ENCODE measurements around the gene MYO1A. TPM values are rescaled to one million over a fixed set of nuclear protein-coding genes. Genes with fewer than 3 reads are reported as not detected.
A peak's percentile ranks its signal among the peaks of the same experiment; 100 is the strongest.

Gene MYO1A
- total and polyA plus RNA-seq, 10 of the 15 experiments (the other 5 are each of a cell fraction or from before 2014, with no cell fraction given), result 0.01 to 0.34 (median 0.15) TPM; not detected in 2

GRCh38 chr12:57001448-57001906 is 48.5 kb downstream of the MYO1A start (continued):
- peak; percentile 72 for TF ChIP-seq SMC3 (IDR thresholded peaks at IDR 0.05; ENCODE audit: borderline replicate concordance, low read length)
- TF ChIP-seq SKIL (IDR thresholded peaks at IDR 0.05; ENCODE audit: low read depth, poor library complexity, severe bottlenecking), result no peak
- TF ChIP-seq RELA (IDR thresholded peaks at IDR 0.05; ENCODE audit: borderline replicate concordance, partially characterized antibody), result no peak
- TF ChIP-seq STAT3 (IDR thresholded peaks at IDR 0.05; ENCODE audit: low read depth, low read length), result no peak
- peak; percentile 80 for TF ChIP-seq RAD21 (IDR thresholded peaks at IDR 0.05; ENCODE audit: insufficient read depth, low read depth, low read length)
- TF ChIP-seq EP300 (IDR thresholded peaks at IDR 0.05; ENCODE audit: borderline replicate concordance in 1 of 2, control insufficient read depth in 1 of 2, low read depth in 2 of 2, low read length in 2 of 2), result no peak
- no peak for TF ChIP-seq PAX5 (IDR thresholded peaks at IDR 0.05; ENCODE audit: borderline replicate concordance, low read depth, low read length)
- no peak for TF ChIP-seq CREM (IDR thresholded peaks at IDR 0.05; ENCODE audit: low read depth)
- TF ChIP-seq RAD51 (IDR thresholded peaks at IDR 0.05), result no peak
- no peak for TF ChIP-seq EED (IDR thresholded peaks at IDR 0.05; ENCODE audit: low read depth)
- no peak for TF ChIP-seq IRF5 (IDR thresholded peaks at IDR 0.05; ENCODE audit: borderline replicate concordance)
- no peak for TF ChIP-seq HSF1 (IDR thresholded peaks at IDR 0.05; ENCODE audit: low read depth, low read length)
- TF ChIP-seq NRF1 (conservative IDR thresholded peaks at IDR 0.05; ENCODE audit: low read depth, low read length), result no peak
- TF ChIP-seq PML (IDR thresholded peaks at IDR 0.05; ENCODE audit: low read length), result no peak
- TF ChIP-seq GATAD2B (conservative IDR thresholded peaks at IDR 0.05; ENCODE audit: low read depth), result no peak
- no peak for TF ChIP-seq RBBP5 (conservative IDR thresholded peaks at IDR 0.05)
- no peak for TF ChIP-seq SIX5 (IDR thresholded peaks at IDR 0.05; ENCODE audit: low read depth, low read length, severe bottlenecking)
- TF ChIP-seq CTCF (IDR thresholded peaks at IDR 0.05 in 2 of 3, conservative IDR thresholded peaks at IDR 0.05 in 1 of 3; ENCODE audit: control insufficient read depth in 2 of 3, extremely low read depth in 1 of 3, insufficient read depth in 1 of 3, low read depth in 3 of 3, low read length in 3 of 3), result peak; percentile 81 to 86 (median 84)

Measured in GM12878 (cell line).